D721Med (cell line): ENCODE data around the gene ADGRL3.

Experiments
- DNase-seq: peaks from one replicate; pipeline ENCODE4 v3.0.0; 2011; ENCODE audit warnings: low spot score; ENCODE audit not compliant: insufficient read length
- FAIRE-seq: peaks from 2 replicates; lab custom pipeline; 2011; peaks lifted over from hg19 to GRCh38; lab: Jason Lieb, UNC
- CTCF ChIP-seq: IDR thresholded peaks from 2 replicates; pipeline ENCODE4 v1.5.1; 2012; ENCODE audit warnings: mild to moderate bottlenecking, control low read depth; ENCODE audit not compliant: insufficient read depth; ENCODE audit errors: missing control alignments

The ADGRL3 gene

GRCh38 chr4:61590881-61591280, 390.8 kb downstream of the ADGRL3 start:
- DNase-seq = no peak
- no peak for FAIRE-seq

GRCh38 chr4:61596606-61597340, 396.6 kb downstream of the ADGRL3 start:
- FAIRE-seq (no peak), DNase-seq (no peak)
- no peak for TF ChIP-seq CTCF

More at GRCh38 chr4:61590881-61591280, 390.8 kb downstream of the ADGRL3 start:
- no peak for TF ChIP-seq CTCF

- DNase-seq (no peak), FAIRE-seq (no peak)
- no peak for TF ChIP-seq CTCF
These were observed 403.0 kb downstream of the ADGRL3 start for GRCh38 chr4:61603086-61603485.

- DNase-seq = no peak
These were observed 403.9 kb downstream of the ADGRL3 start for GRCh38 chr4:61604054-61604453.

GRCh38 chr4:61605984-61606383, 405.9 kb downstream of the ADGRL3 start:
- no peak for TF ChIP-seq CTCF
- FAIRE-seq (no peak), DNase-seq (no peak)

More at GRCh38 chr4:61604054-61604453, 403.9 kb downstream of the ADGRL3 start:
- FAIRE-seq = no peak
- TF ChIP-seq CTCF = no peak

- FAIRE-seq = no peak
- DNase-seq = no peak
- no peak for TF ChIP-seq CTCF
These were observed 414.1 kb downstream of the ADGRL3 start for GRCh38 chr4:61614231-61614630.

GRCh38 chr4:61619528-61619927, 419.4 kb downstream of the ADGRL3 start:
- TF ChIP-seq CTCF = no peak
- FAIRE-seq (no peak), DNase-seq (no peak)
